Measurements from ENCODE around the gene STPG1.

Gene STPG1

DNA sequence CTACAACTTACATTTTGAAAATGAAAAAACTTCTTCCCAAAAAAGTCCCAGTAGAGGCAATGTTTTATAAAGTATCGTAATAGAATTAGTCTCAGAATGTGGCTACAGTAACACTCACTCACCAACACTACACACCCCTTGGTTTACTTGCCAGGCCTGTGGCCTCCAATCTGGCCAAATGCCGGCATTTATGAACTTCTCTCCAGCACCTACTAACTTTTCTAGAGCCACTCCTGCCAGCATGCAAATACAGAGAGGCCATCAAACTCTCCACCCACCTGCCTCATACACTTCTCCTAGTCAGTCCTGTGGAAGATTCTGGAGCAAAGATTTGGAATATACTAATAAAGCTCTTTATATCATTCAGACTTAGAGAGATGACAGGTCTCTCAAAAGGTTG is 32.3 kb downstream of the STPG1 start:
- H3K27ac ChIP-seq: no peak overlapping the region
- H3K9me3 ChIP-seq (ENCODE audit: control insufficient read depth, low read length): no peaks in the 10 kb centered on the region
- no peaks in the 10 kb centered on the region for H3K27me3 ChIP-seq (ENCODE audit: control insufficient read depth, insufficient read depth, low read length)
- H3K79me2 ChIP-seq: no peaks in the 10 kb centered on the region
- H3K9ac ChIP-seq: no peak overlapping the region
- no peak overlapping the region for H3K4me3 ChIP-seq (ENCODE audit: low read depth, low read length)
- H3K4me2 ChIP-seq (ENCODE audit: low read length): no peak overlapping the region
- H2AFZ ChIP-seq: no peak overlapping the region
- H3K4me1 ChIP-seq: no peaks in the 10 kb centered on the region
- TF ChIP-seq, protein P1, sequence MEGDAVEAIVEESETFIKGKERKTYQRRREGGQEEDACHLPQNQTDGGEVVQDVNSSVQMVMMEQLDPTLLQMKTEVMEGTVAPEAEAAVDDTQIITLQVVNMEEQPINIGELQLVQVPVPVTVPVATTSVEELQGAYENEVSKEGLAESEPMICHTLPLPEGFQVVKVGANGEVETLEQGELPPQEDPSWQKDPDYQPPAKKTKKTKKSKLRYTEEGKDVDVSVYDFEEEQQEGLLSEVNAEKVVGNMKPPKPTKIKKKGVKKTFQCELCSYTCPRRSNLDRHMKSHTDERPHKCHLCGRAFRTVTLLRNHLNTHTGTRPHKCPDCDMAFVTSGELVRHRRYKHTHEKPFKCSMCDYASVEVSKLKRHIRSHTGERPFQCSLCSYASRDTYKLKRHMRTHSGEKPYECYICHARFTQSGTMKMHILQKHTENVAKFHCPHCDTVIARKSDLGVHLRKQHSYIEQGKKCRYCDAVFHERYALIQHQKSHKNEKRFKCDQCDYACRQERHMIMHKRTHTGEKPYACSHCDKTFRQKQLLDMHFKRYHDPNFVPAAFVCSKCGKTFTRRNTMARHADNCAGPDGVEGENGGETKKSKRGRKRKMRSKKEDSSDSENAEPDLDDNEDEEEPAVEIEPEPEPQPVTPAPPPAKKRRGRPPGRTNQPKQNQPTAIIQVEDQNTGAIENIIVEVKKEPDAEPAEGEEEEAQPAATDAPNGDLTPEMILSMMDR (IDR thresholded peaks at IDR 0.05): no peak
- no peaks in the 10 kb centered on the region for H3K36me3 ChIP-seq (ENCODE audit: control insufficient read depth, insufficient read depth, low read length)

DNA sequence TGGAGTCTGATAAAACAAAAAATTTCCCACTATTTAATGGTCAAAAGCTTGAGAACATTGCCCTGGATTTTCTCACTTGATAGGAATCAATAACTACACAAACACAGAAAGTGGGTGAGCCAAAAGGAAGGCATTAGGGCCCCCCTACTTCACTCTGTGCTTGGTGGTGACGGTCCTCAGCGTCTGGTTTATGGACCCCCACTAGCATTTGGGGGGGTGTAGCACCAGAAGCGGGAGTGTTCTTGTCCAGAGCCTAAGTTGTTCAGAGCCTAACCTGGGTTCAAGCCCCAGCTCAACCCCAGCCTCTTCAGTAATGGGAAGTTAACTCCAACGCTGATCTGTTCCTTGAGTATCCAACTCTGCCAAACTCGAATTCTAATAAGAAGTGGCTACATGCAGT is 33.1 kb downstream of the STPG1 start:
- Histone ChIP-seq H3K9me3 (ENCODE audit: control insufficient read depth, low read length) (no peaks in the 10 kb centered on the region), H3K4me3 (ENCODE audit: low read depth, low read length) (no peak overlapping the region), H2AFZ (no peak overlapping the region), H3K4me2 (ENCODE audit: low read length) (no peak overlapping the region), H3K79me2 (no peaks in the 10 kb centered on the region), H3K27ac (no peak overlapping the region), H3K4me1 (no peaks in the 10 kb centered on the region), H3K36me3 (ENCODE audit: control insufficient read depth, insufficient read depth, low read length) (no peaks in the 10 kb centered on the region), H3K27me3 (ENCODE audit: control insufficient read depth, insufficient read depth, low read length) (no peaks in the 10 kb centered on the region), H3K9ac (no peak overlapping the region)
- TF ChIP-seq, protein P1 (IDR thresholded peaks at IDR 0.05): no peak

DNA sequence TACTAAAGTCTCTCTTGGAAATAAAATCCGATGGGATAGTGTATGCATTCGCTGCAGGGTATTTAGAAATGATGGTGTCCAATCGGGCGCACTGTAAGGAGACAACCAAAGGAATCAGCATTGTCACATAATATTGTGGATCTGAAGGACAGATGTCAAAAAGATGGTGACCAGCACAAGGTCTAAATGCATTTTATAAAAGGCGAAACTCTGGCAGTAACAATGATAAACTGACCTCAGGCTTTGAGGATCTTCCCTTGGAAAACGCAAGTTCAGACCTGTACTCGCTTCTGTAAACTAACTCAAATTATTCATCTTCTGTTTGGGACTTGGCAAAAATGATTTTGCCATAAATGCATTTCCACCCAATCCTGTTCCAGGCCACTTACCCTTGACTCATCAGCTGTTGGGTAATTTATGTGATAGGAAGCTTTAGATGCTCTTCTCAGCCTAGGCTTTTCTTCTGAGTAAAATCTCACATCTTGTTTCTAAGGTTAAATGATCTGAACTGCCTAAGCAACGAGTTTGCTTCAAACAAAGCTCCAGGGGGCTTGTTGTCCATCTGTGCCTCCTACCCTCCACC is 33.8 kb downstream of the STPG1 start:
- TF ChIP-seq, protein P1 (IDR thresholded peaks at IDR 0.05): no peak
- H3K27ac ChIP-seq: no peak overlapping the region
- no peaks in the 10 kb centered on the region for H3K4me1 ChIP-seq
- H2AFZ ChIP-seq: no peak overlapping the region
- H3K9me3 ChIP-seq (ENCODE audit: control insufficient read depth, low read length): no peaks in the 10 kb centered on the region
- no peak overlapping the region for H3K4me3 ChIP-seq (ENCODE audit: low read depth, low read length)
- no peak overlapping the region for H3K4me2 ChIP-seq (ENCODE audit: low read length)
- no peaks in the 10 kb centered on the region for H3K27me3 ChIP-seq (ENCODE audit: control insufficient read depth, insufficient read depth, low read length)
- H3K9ac ChIP-seq: no peak overlapping the region
- H3K79me2 ChIP-seq: no peaks in the 10 kb centered on the region
- H3K36me3 ChIP-seq (ENCODE audit: control insufficient read depth, insufficient read depth, low read length): no peaks in the 10 kb centered on the region

DNA sequence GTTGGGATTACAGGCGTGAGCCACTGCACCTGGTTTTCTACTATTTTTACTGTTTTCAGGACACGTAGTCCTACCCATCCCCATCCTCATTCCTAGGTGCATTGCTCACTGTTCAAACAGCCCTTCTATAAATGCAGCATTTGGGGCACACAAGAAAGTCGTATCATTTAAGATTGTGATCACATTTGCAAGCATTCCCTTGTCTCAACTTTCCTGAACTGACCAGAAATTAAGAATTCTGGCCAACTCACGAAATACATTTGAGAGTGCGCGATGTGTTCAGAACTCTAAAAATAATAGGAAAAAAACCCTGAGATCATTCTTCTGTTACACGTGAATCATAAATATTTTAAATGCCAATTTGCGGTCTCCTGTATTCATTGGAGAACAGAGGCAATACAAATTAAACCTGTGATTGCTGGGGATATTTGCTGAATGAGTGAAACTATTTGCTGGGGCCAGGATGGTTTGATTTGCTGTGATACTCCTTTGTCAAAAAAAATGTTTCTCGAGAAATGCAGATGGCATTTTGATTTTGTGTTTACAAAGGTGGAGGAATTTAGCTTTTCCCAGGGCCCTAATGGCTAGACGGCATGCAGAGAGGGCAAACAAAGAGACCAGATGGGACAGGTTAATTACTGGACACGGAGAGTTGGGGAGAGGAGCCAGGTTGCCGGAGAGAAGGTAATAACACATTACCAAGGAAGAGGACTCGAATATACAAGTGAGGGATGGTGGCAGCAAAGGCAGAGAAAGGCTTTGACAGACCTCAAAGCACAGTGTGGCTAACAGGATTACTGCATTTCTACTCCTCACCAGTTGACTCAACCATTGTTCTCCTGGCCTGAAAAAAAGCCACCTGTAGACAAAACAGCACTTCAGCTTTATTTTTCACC is 38.4 kb downstream of the STPG1 start:
- Histone ChIP-seq H3K9ac (no peak overlapping the region), H3K27me3 (ENCODE audit: control insufficient read depth, insufficient read depth, low read length) (no peaks in the 10 kb centered on the region), H2AFZ (no peak overlapping the region), H3K27ac (no peak overlapping the region), H3K4me3 (ENCODE audit: low read depth, low read length) (no peak overlapping the region), H3K36me3 (ENCODE audit: control insufficient read depth, insufficient read depth, low read length) (no peaks in the 10 kb centered on the region), H3K4me1 (no peaks in the 10 kb centered on the region), H3K4me2 (ENCODE audit: low read length) (no peak overlapping the region), H3K9me3 (ENCODE audit: control insufficient read depth, low read length) (no peaks in the 10 kb centered on the region), H3K79me2 (no peaks in the 10 kb centered on the region)
- TF ChIP-seq, protein P1 (IDR thresholded peaks at IDR 0.05): no peak
